GM13977 (cell line): Measurements from ENCODE around the gene CABP1.
A peak's percentile ranks its signal among the peaks of the same experiment; 100 is the strongest.

Experiments used
- DNase-seq: peaks from one replicate; pipeline ENCODE4 v3.0.0; 2012; ENCODE audit warnings: low spot score
- CTCF ChIP-seq: IDR thresholded peaks from 2 replicates; pipeline ENCODE4 v1.5.1; 2012; ENCODE audit warnings: mild to moderate bottlenecking, control low read depth; ENCODE audit not compliant: insufficient read depth; ENCODE audit errors: extremely low read depth, missing control alignments
- in situ Hi-C: fragments of 300-500 bp; cut with MboI; formaldehyde crosslinking; loops from one replicate; pipeline ENCODE4 v1.12.0; 2022; ENCODE audit warnings: low sequenced_read_pairs, low pct_unique_long_range_greater_than_20kb, mixed read lengths, inconsistent platforms; ENCODE audit not compliant: unreplicated experiment

The CABP1 gene

GRCh38 chr12:120710031-120710804 lies 69.8 kb downstream of the CABP1 start, which contains the start of gene UNC119B:
TSS of gene UNC119B (plus strand) at chr12:120710458. CDS start at chr12:120710475, 17 bp downstream.
- TF ChIP-seq CTCF, result no peak
- in situ Hi-C loops, result loop anchor here (10.0 kb wide), 2 partner anchors 65 to 125 kb away; partner anchors contain the start of genes CABP1 and POP5

GRCh38 chr12:120710805-120711296 lies 70.4 kb downstream of the CABP1 start:
- in situ Hi-C loops, result loop anchor here (10.0 kb wide), 2 partner anchors 66 to 126 kb away; partner anchors contain the start of genes CABP1 and POP5
- TF ChIP-seq CTCF, result no peak
- peak; percentile 47 for DNase-seq

More at GRCh38 chr12:120710031-120710804, 69.8 kb downstream of the CABP1 start, which contains the start of gene UNC119B:
- peak; percentile 92 for DNase-seq

- DNase-seq, result no peak
- TF ChIP-seq CTCF, result no peak
- in situ Hi-C loops, result loop anchor here (10.0 kb wide), 2 partner anchors 67 to 127 kb away; partner anchors contain the start of genes CABP1 and POP5
Observed at GRCh38 chr12:120711411-120711810, 71.0 kb downstream of the CABP1 start.

GRCh38 chr12:120712610-120713009 lies 72.2 kb downstream of the CABP1 start:
- TF ChIP-seq CTCF, result no peak
- in situ Hi-C loops, result loop anchor here (10.0 kb wide), 2 partner anchors 68 to 128 kb away; partner anchors contain the start of genes CABP1 and POP5
- DNase-seq, result no peak

GRCh38 chr12:120713861-120714482 lies 73.5 kb downstream of the CABP1 start:
- in situ Hi-C loops, result loop anchor here (10.0 kb wide), 2 partner anchors 69 to 129 kb away; partner anchors contain the start of genes CABP1 and POP5
- TF ChIP-seq CTCF, result peak; percentile 79
- peak; percentile 85 for DNase-seq
